Transverse colon (tissue), 4 donors: Measurements from ENCODE around the gene IFNGR1.

Source experiments
- POLR2AphosphoS5 ChIP-seq, 3 donors: sonication (generic); formaldehyde crosslinking; IDR thresholded peaks; one replicate each; pipeline ENCODE4 v1.6.1; 2016; ENCODE audit warnings: antibody characterized with exemption in 3 of 3
- TF ChIP-seq, protein P1 (sequence below), 5 experiments: fragments of 200-600 bp in 3 of 5; fragments of 450-650 bp in 2 of 5; sonication (generic) in 3 of 5; IDR thresholded peaks; 1 replicate in 2 of 5; 2 replicates in 3 of 5; pipeline ENCODE4 v1.5.1; 2016 to 2017; ENCODE audit warnings: antibody characterized with exemption in 5 of 5, inconsistent platforms in 3 of 5, mild to moderate bottlenecking in 2 of 5, moderate library complexity in 1 of 5

- no peak for TF ChIP-seq POLR2AphosphoS5 (IDR thresholded peaks at IDR 0.05)
- TF ChIP-seq, protein P1, sequence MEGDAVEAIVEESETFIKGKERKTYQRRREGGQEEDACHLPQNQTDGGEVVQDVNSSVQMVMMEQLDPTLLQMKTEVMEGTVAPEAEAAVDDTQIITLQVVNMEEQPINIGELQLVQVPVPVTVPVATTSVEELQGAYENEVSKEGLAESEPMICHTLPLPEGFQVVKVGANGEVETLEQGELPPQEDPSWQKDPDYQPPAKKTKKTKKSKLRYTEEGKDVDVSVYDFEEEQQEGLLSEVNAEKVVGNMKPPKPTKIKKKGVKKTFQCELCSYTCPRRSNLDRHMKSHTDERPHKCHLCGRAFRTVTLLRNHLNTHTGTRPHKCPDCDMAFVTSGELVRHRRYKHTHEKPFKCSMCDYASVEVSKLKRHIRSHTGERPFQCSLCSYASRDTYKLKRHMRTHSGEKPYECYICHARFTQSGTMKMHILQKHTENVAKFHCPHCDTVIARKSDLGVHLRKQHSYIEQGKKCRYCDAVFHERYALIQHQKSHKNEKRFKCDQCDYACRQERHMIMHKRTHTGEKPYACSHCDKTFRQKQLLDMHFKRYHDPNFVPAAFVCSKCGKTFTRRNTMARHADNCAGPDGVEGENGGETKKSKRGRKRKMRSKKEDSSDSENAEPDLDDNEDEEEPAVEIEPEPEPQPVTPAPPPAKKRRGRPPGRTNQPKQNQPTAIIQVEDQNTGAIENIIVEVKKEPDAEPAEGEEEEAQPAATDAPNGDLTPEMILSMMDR (IDR thresholded peaks at IDR 0.05): no peak
Measured at GRCh38 chr6:137230547-137230946, 11.4 kb upstream of the IFNGR1 start.
